Uterus (tissue), 2 donors: ENCODE measurements around the gene MAD1L1.
"Not testable (repeated sequence)": the region's sequence is repeated elsewhere in the genome, so short reads cannot be mapped to it uniquely, and the experiment has no call there.

Experiments used
- POLR2A ChIP-seq, 2 donors: fragments of 450-650 bp; IDR thresholded peaks; one replicate each; pipeline ENCODE4 v1.6.1; 2016; ENCODE audit warnings: antibody characterized with exemption in 2 of 2, mild to moderate bottlenecking in 1 of 2, moderate library complexity in 1 of 2
- TF ChIP-seq, protein P1 (sequence below), 4 experiments: fragments of 200-600 bp in 2 of 4; fragments of 450-650 bp in 2 of 4; sonication (generic) in 2 of 4; IDR thresholded peaks; one replicate each; pipeline ENCODE4 v1.5.1; 2016 to 2019; ENCODE audit warnings: antibody characterized with exemption in 4 of 4, mild to moderate bottlenecking in 2 of 4, moderate library complexity in 1 of 4

DNA sequence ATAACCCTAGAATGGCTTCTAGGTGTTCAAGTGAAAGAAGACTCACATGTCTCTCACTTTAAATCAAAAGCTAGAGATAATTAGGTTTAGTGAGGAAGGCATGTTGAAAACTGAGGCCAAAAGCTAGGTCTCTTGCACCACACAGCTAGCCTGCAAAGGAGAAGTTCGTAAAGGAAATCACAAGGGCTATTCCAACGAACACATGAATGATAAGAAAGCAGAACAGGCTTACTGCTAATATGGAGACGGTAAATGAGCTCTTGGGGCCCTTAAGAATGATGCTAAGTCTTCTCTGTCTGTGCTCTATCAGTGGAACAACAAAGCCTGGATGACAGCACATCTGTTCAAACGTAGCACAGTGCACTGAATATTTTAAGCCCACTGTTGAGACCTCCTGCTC is 401.3 kb downstream of the MAD1L1 start:
- TF ChIP-seq, protein P1, sequence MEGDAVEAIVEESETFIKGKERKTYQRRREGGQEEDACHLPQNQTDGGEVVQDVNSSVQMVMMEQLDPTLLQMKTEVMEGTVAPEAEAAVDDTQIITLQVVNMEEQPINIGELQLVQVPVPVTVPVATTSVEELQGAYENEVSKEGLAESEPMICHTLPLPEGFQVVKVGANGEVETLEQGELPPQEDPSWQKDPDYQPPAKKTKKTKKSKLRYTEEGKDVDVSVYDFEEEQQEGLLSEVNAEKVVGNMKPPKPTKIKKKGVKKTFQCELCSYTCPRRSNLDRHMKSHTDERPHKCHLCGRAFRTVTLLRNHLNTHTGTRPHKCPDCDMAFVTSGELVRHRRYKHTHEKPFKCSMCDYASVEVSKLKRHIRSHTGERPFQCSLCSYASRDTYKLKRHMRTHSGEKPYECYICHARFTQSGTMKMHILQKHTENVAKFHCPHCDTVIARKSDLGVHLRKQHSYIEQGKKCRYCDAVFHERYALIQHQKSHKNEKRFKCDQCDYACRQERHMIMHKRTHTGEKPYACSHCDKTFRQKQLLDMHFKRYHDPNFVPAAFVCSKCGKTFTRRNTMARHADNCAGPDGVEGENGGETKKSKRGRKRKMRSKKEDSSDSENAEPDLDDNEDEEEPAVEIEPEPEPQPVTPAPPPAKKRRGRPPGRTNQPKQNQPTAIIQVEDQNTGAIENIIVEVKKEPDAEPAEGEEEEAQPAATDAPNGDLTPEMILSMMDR (IDR thresholded peaks at IDR 0.05): not testable (repeated sequence)
- not testable (repeated sequence) for TF ChIP-seq POLR2A (IDR thresholded peaks at IDR 0.05)
